ENCODE measurements around the gene C1orf21.

The C1orf21 gene

DNA sequence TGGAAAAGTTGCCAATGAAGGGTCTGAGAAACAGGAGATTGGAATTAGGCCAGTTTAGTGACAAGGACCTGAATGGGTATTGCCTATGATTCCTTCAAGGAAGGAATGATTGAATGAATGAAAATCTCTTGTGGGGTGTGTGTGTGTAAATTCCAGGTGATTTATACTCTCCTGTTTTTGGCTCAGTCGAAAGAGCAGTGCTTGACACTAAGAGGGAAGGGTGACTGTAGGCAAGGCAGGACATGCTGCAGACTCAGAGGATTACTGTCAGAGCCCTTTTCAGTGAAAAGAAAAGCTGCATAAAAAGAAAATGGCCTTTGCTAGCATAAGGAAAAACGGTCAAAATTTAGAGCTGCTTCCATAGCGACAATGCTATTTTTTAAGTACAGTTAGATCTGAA lies 30.1 kb downstream of the C1orf21 start:
- DNase-seq = no peak

DNA sequence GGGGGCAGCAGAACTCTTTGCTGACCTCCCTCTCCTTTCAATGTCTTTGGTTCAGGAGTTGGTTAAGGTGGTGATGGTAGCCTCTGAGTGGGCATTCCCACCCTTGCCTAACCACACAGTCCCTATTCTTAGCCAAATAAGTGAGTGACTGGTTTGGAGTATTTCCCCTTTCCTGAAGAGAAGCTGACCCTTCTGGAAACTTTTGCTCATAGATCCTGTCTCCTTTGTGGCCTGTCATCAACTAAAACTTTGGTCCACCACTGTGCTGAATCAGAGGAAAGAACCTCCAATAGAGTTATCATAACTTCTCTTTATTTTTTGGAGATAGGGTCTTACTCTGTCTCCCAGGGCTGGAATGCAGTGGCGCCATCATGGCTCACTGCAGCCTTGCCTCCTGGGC lies 31.1 kb downstream of the C1orf21 start:
- no peak for DNase-seq

DNA sequence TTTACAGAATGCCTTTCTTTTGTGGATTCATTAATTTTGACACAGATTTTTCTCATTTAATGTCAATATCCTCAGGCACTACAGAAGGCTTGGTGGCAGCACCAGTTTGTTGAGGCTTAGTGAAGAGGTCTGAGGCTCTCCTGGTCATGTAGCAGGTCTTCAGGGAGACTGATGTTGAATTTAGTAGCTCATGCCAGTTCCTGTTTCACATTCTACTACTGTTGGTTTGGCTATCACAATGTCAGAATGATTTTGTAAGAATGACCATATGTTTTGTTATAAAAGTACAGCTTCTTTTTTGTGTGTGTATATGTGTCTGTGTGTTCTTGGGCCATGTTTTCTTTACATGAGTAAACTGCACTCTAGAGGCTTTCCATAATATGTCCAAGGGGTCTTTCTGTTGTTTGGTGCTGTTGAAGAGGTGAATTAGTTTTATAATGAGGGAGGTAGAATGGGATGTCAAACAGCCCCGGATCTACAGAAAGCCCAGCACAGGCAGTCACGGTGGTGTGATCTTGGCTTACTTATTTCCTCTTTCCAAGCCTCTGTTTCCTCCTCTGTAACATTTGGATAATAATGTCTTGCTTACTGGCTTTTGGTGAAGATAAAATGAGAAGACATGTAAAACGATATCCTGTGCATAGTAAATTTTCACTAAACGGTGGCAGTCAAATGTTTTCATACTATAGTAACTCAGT lies 32.0 kb downstream of the C1orf21 start:
- DNase-seq = no peak

DNA sequence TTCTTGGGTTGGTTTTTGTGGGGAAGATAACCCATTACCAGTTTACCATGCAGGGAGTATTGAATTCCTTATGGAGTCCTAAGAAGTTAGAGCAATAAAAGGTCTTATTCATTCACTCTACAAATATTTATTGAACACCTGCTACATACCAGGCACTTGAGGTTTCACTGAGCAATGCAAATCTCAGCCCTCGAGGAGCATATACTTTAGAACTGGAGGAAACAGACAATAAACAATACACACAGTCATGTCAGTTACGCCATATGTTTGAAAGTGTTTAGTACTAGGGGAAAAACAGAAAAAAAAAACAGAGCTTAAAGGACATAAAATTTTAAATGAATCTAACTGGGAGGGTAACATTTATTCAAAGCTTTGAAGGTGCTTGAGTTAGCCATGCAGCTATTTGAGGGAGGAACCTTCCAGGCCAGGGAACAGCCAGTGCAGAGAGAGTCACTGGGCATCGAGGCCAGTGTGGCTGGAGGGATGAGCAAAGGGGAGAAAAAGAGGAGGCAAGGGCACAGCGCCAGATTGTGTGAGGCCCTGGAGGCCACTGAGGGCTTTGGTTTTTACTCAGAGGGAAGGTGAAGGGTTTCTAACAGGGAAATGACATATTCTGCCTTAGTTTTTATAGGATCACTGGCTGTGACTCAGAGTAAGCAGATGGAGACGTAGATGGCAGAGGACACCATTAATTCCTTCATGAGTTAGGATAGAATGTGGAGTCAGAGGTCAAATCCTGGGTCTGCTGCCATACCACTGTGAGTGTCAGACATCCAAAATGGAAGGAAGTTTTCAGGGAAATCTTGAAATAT lies 32.7 kb downstream of the C1orf21 start:
- no peak for DNase-seq

DNA sequence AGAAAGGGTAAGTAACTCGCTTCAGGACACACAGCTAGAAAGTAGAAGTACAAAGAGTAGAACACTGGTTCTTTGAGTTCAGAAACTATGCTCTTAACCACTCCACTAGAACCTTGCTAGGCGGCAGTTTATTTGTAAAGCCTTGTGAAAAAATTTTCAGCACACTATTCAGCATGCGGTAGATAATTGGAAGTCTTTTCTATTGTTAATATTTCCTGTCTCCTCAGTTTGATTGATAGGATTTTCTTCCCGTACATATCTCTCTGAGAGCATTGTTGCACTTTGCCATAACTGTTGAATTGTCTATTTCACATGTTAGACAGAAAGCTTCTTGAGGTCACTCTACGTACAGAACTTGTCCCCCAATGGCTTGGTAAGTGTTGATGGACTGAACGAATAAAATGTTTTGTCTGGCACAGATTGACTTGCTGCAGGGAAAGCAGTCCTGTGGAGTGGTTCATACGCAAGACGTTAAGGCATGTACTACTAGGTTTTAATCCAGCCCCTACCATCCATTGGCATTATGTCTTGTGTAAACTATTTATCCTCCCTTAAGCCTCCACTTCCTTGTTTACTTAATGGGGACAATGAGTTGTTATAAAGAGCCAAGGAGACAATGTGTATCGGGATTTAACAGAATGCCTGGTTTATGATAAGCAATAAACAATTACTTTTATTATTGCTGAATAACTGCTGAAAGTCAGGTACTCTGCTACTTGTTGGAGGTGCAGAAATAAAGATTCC lies 35.8 kb downstream of the C1orf21 start:
- DNase-seq = no peak

DNA sequence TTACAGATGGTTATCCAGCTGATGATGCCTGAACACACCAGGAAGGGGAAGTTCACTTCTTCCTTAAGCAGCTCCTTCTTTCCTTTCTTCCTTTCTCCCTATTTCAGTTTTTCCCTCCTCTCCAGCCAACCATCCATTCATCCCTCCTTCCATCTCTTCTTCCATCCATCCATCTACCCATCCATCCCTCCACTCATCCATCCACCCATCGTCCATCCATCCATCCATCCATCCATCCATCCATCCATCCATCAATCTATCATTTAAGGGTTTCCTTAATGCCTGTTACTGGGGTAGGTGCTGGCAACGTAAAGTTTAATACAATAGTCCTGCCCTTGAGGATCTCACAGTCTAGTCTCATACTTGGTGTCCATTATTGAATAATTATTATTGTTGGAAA lies 36.8 kb downstream of the C1orf21 start:
- no peak for DNase-seq

DNA sequence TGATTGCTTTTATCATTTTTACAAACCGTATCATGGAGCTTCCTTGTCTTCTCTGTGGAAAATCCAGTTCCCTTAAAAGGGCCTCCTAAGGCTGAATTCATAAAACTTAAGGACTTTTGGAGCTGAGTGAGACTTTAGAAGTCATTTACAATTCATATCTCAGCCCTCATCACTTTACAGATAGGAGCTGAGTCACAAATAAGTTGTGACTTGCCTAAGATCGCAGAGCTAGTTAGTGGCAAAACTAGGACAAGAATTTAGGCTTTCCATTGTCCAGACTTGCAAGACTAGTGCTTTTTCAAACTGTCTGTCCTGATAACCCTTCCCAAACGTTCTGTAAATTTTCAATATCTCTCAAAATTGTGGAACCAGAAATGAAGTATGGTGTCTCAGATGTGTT lies 37.3 kb downstream of the C1orf21 start:
- no peak for DNase-seq

DNA sequence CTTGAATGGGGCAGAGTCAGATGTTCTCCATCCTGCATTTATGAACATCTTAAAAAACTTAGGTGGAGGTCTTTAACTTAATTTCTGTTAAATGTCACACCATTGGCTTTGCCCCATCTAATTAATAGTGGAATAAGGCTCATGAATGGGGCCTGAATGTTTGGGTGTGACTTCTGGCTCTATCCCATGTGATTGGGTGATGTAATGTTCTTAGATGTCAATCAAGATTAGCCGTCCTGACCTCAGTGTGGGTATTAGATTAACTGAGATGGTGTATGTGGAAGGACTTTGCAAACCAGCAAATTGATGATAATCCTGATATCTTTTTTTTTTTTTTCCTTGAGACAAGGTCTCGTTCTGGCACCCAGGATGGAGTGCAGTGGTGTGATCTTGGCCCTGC lies 38.1 kb downstream of the C1orf21 start:
- DNase-seq = no peak

DNA sequence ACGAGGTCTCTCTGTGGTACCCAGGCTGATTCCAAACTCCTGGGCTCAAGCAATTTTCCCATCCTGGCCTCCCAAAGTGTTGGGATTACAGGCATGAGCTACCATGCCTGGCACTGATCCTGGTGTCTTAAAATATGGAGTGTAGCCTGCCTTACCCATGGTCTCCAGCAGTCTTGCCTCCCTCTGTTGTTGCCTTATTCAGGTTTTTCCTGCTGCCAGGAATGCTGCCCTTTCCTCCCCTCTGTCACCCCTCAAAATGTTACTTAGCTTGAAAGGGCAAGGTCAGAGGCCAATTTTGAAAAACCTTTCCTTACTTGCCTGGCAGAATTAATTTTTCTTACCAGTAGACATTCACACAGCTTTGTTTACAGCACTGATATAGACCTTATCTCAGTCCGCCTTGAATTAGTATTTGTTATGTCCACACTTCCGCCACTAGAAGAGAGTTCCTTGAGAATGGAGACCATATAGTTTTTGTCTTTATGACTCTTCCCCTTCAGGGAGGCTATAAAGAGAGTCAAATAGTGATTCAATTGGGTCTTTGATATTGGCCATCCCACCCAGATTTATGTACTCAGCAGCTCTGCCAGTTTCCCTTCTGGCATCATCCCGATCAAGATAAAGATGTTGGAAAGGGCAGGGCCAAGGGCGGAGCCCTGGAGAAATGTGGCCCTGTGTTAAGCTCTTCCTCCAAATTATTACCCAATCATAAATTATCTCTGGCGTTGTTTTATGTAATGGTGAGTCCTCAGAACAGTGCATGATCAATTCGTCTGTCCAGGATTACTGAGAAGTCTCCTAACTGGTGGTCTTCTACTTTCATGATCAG lies 38.8 kb downstream of the C1orf21 start:
- no peak for DNase-seq

DNA sequence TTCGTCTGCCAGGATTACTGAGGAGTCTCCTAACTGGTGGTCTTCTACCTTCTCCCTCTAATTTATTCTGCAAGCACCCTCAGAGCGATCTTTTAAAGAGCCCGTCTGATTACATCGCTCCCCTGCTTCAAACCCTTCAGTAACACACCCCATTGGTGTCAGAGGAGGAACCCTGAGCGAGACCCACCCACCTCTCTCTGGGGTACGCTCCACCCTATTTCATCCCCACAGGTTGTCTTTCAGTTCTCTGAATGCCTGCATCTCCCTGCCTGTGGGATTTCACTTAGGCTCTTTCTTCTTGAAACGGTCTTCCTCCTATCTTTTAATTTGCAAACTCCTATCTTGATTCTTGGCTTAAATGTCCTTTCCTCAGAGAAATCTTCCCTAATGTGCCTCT lies 39.4 kb downstream of the C1orf21 start:
- DNase-seq = no peak

DNA sequence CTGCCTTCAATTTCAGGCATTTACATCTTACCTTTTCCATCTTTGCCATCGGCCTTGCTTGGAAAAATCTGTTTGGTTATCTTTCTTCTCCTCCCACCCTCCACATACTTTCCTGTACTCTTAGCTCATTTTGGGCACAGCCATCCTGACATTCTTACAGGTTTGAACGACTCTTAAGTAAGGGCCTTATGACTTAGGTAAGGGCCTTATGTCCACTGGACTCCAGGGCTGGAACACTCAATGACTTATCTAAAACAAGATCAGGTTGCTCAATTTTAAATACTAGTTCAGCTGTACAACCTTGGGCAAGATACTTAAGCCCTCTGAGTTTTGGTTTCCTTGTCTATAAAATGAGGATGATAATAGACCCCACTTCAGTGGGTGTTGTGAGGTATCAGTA lies 40.9 kb downstream of the C1orf21 start:
- DNase-seq = no peak

DNA sequence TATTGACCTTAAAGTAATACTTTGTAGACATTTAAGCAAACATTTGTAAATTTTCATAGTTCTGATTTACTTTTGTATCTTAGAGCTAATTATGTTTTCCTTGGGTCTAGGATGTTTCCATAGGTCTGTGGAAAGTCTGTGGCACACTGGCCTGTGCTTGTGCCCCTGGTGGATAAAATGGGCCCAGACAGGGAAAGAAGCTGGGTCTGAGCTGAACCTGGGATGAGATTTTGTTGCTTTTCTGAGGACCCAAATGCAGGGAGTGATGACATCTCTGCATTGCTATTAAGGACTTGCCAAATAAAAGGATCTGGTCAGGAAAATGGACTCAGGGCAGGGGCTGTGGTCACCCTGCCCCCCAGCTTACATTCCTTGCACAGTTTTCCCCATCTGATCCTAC lies 41.8 kb downstream of the C1orf21 start:
- no peak for DNase-seq

DNA sequence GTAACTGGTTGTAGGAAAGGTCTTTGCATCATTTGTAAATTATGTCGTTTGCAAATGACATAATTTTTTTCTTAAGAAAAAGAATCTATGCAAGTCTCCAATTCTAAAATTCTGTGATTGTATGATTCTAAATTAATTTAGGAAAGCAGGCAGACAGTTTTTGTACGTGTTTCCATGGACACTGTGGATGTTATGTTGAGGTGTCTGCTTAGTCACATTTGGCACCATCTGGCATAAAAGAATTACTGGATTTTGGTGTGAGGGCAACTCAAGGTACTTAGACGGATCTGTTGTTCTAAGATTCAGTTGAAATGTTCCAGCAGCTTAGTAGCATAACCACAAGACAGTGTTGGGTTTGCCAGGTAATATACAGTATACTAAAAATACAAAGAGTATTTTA lies 42.5 kb downstream of the C1orf21 start:
- DNase-seq = no peak

DNA sequence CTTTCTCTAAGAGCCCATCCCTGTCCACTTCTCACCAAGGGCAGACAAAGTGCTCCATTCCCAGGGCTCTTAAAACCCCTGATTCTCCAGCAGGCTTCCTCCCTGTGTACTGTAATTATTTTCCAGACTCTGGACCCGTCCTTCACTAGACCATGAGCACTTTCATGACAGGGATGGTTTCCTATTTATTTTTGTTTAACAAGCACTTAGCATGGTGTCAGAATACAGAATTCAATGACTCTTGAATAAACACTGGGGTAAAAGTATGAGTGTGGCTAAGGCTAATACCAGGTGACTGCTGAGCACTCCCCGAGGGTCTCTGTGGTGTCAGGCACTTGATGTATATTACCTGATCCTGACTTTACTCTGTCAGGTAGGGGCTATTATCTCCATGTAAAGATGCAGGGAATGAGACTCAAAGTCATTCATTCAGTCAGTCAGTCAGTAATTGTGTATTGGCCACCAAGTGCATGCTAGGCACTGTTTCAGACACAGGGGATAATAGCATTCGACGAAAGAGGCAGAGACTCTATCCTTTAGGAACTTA lies 47.2 kb downstream of the C1orf21 start:
- no peak for DNase-seq

DNA sequence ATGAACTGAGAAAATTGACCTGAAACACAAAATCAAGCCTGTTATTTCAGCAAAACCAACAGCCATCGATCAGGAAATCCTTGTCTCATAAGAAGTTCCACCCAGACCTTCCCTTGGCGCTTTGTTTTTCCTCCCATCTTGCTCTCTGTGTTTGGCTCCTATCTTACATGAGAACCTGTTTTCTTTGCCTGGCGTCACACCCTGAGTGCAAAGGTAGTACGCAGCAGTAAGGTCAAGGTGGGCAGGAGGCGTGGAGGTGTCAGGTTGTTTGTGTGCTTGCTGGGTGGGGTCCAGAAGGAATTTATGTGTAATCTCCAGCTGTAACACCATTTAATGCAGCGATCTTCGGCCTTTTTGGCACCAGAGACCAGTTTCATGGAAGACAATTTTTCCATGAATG lies 50.5 kb downstream of the C1orf21 start:
- DNase-seq = no peak

DNA sequence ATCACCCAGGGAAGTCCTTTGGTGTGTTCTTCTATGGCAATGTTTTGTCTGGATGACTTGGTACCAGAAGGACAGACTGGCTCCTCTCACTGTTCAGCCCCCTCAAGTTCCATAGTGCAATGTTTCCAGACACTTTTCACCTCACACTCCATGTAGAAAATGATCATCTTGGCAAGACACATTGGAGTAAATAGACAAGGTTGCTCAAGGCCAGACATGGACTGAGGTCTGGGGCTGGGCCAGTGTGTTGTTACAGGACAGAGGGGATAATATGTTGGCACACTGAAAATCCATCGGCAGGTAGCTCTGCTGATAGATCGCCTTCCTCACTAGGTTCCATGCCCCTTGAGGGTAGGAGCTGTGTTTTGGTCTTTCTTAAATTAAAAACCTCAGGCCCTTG lies 51.5 kb downstream of the C1orf21 start:
- no peak for DNase-seq

DNA sequence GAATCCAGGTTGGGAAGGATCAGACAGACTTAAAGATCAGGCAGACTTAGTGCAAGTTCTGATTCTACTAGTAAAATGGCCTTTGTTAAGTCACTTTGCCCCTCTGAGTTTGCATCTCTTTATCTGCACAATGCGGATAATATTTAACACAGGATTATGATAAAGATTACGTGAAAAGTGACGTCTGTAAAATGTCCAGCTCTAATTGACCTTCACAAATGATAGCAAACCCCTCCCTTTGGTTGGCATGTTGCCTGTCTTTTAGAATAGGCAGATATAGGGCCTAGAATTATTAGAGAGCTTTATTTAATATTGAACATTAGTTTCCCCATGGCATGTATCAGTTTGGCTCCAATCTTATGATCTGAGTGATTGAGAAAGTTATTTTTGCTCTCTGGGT lies 55.4 kb downstream of the C1orf21 start:
- DNase-seq = no peak

DNA sequence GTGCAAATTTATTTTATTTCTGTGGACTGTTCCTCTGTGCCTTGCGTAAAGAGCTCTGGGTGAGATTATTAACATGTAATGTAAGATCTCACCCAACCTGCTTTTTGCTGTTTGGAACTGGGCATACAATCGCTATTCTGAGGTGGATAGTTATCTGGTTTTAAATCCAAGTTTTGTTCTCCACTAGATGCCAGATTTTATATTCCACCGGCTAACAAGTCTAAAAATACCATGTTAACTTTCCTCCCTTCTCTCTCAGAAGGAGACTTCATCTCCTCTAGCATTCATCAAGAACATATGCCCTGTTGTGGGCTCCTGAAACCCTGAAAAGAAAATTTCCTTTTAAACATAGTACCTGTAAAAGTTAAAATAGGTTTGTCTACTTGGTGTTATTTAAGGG lies 56.4 kb downstream of the C1orf21 start:
- DNase-seq = no peak

DNA sequence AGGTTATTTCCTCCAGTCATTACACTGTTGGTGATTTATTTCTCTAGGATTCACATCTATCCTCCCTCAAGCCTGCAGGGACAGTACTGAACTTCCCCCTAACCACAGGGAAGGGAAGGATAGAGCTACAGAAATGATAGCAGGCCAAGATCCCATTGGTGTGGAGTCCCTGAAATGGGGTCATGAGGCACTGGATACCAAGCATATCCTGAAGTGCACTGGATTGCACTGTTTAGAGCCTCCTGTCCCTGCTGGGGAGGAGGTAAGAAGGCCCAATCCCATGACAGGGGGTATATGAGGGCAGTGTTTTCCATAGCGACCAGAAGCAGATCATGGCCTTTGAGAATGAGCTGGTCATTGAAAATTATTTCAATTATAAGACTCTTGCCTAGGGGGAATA lies 56.8 kb downstream of the C1orf21 start:
- no peak for DNase-seq

DNA sequence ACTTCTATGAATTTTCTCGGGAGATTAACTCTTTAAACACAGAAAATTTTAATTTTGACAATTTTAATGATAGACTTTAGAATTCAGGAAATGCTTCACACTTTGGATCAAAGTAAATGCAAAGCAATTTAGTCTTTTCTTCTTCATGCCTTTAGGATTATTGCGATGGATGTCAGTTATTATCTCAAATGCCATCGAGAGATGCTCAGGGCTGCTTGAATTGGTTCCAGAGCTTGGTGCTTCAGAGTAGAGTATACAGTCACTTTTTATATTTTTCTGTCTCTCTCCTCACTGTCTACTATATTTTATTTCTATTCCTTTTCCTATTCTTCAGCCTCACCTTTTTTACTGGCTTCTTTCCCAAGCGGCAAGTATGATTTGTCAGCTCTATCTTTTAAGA lies 59.2 kb downstream of the C1orf21 start:
- DNase-seq = no peak

DNA sequence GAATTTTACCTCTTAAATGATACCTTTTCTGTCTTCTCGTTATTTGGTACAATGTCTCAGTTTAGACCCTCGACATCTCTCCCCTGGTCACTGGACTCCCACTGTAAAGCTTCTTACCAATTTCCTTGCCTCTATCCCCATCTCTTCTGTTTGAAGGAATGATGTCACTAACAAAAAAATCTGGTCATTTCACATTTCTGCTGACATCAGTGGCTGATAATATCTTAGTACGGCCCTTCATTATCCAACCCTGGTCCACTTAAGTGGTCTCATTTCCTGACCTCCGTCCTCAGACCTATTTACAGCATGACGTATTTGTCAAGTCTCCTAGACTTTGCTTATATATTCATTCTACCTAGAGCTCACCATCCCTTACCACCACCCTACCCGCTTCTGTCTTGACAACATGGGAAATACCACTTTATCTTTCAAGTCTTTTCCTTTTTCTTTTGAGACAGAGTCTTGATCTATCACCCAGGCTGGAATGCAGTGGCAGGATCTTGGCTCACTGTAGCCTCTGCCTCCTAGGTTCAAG lies 60.9 kb downstream of the C1orf21 start:
- no peak for DNase-seq

DNA sequence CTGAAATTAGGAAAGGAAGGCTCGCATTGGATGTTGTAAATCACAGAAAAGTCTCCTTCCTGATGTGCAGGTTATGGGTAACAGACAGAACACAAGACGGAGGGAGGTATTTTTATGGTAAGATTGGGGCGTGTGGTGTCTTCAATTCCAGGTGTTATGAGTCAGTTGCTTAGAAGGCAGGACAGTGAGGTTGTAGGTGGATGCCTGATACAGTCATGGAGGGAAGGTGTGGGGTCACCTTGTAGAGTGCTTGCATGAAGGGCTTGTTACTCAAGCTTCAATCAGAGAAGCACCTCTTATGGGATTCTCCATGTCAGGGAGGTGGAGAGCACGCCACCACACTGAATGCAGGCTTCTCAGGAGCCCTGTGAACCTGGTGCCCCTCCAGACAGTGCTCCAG lies 63.1 kb downstream of the C1orf21 start:
- DNase-seq = no peak

DNA sequence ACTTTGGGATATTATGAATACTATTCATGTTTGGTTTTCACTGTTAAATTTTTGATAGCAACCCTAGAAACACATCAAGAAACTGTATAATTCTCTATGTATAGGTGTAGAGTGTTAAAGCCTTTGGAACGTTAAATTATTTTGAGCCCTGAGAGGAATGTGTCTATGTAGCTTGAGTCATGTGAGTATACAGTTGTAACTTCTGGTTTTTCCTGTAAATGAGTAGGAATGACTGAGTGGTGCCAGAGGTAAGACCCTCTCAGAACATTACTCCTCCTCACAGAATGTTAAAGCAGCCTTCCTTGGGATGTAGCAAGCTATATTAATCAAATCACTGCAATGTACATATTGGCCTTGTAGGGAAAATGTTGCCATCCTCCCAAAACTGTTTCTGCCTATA lies 69.0 kb downstream of the C1orf21 start:
- DNase-seq = no peak
